ENCODE results near the gene ACTRT2. TPM values are rescaled to one million over a fixed set of nuclear protein-coding genes. Genes with fewer than 3 reads are reported as not detected.

Gene ACTRT2
- total RNA-seq, 1 experiment from 2014 or later: not detected

DNA sequence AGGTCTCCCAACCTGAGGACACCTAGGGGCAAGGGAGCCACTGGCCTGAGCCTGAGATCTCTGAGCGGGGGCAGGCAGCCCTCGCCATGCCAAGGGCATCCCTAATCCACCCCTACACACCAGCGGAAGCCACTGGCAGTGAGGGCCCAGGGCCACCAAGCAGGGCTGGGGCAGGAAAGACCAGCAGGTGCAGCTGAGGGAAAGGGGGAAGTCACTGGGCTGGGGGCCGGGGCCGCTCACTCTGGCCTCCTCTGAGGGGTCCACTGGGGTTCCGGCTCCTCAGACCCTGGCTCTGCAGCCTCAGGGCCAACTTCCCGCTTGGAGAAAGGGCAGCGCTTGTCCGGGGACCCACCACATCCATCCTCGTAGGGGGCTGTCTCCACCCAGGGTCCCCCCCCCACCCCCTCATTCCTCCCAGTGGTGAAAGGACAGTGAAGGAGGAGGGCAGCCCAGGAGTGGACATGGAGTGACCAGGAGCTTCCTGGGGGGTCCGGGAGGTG is 42.5 kb upstream of the ACTRT2 start:
- H4K5ac ChIP-seq (ENCODE audit: insufficient read length, low read depth, low read length): no peak overlapping the region
- Mint-ChIP-seq H3K36me3 (ENCODE audit: insufficient read depth in 1 of 3, low read depth in 3 of 3) (peaks cover 0 to 14% (median 0%) of the 10 kb centered on the region in 3 experiments; a peak in 2 of 7 replicates), H3K4me1 (peaks cover 0 to 5% of the 10 kb centered on the region in 2 experiments; a peak in 1 of 4 replicates), H3K27me3 (ENCODE audit: low read depth) (peaks cover 5% of the 10 kb centered on the region), H3K27ac (no peak overlapping the region), H3K9me3 (peaks cover 0 to 61% of the 10 kb centered on the region in 2 experiments; a peak in 2 of 5 replicates), H3K4me3 (no peak overlapping the region)
- H3K4me1 ChIP-seq (ENCODE audit: insufficient read depth, low read length): no peaks in the 10 kb centered on the region
- no peak overlapping the region for H4K91ac ChIP-seq (ENCODE audit: insufficient read length, low read depth, low read length)
- no peak overlapping the region for H3T11ph ChIP-seq (ENCODE audit: low read length)
- H3K79me1 ChIP-seq (ENCODE audit: insufficient read depth, low read depth, low read length, poor library complexity, severe bottlenecking): no peaks in the 10 kb centered on the region
- no peak overlapping the region for H2BK5ac ChIP-seq (ENCODE audit: insufficient read length, low read length)
- no peak overlapping the region for H3K27ac ChIP-seq (ENCODE audit: insufficient read length, low read depth, low read length)
- H3K79me2 ChIP-seq (ENCODE audit: insufficient read depth, low read length): no peaks in the 10 kb centered on the region
- H2AK5ac ChIP-seq (ENCODE audit: insufficient read length, low read length): no peak overlapping the region
- H3K4me2 ChIP-seq (ENCODE audit: insufficient read depth, insufficient read length, low read length): no peak overlapping the region
- H3K9me3 ChIP-seq (ENCODE audit: control insufficient read depth, low read depth, low read length): peaks cover 71% of the 10 kb centered on the region
- H2BK20ac ChIP-seq (ENCODE audit: low read depth, low read length, poor library complexity, severe bottlenecking): no peak overlapping the region
- H3K18ac ChIP-seq (ENCODE audit: insufficient read length, low read depth, low read length): no peak overlapping the region
- H2BK12ac ChIP-seq (ENCODE audit: insufficient read length, low read depth, low read length): no peak overlapping the region
- no peaks in the 10 kb centered on the region for H3K27me3 ChIP-seq (ENCODE audit: insufficient read depth, low read length)
- no peak overlapping the region for H3K56ac ChIP-seq (ENCODE audit: insufficient read length, low read depth, low read length)
- no peak for DNase-seq
- no CpG with 5 or more reads among the region's 11 CpGs for WGBS (ENCODE audit: extremely low coverage, insufficient read length, low lambda C conversion rate)
- no peak overlapping the region for H3K4ac ChIP-seq (ENCODE audit: low read depth, low read length)
- no peak overlapping the region for H4K8ac ChIP-seq (replicated peaks; ENCODE audit: insufficient read length, low read depth, low read length)
- no peak overlapping the region for H3K23ac ChIP-seq (ENCODE audit: insufficient read length, low read depth, low read length)
- H2BK15ac ChIP-seq (ENCODE audit: low read depth, low read length): no peak overlapping the region
- H2BK120ac ChIP-seq (ENCODE audit: low read depth, low read length, poor library complexity, severe bottlenecking): no peak overlapping the region
- no peaks in the 10 kb centered on the region for H4K20me1 ChIP-seq (ENCODE audit: control insufficient read depth, insufficient read depth, insufficient read length)
- TF ChIP-seq, protein P1, sequence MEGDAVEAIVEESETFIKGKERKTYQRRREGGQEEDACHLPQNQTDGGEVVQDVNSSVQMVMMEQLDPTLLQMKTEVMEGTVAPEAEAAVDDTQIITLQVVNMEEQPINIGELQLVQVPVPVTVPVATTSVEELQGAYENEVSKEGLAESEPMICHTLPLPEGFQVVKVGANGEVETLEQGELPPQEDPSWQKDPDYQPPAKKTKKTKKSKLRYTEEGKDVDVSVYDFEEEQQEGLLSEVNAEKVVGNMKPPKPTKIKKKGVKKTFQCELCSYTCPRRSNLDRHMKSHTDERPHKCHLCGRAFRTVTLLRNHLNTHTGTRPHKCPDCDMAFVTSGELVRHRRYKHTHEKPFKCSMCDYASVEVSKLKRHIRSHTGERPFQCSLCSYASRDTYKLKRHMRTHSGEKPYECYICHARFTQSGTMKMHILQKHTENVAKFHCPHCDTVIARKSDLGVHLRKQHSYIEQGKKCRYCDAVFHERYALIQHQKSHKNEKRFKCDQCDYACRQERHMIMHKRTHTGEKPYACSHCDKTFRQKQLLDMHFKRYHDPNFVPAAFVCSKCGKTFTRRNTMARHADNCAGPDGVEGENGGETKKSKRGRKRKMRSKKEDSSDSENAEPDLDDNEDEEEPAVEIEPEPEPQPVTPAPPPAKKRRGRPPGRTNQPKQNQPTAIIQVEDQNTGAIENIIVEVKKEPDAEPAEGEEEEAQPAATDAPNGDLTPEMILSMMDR (conservative IDR thresholded peaks at IDR 0.05): no peak
- H3K9ac ChIP-seq (ENCODE audit: extremely low read depth, insufficient read length, low read length): no peak overlapping the region
- no peak overlapping the region for H3K14ac ChIP-seq (ENCODE audit: insufficient read depth, low read length)
- no peak overlapping the region for H2AFZ ChIP-seq (ENCODE audit: low read length)
- H3K23me2 ChIP-seq (ENCODE audit: insufficient read length, low read depth, low read length, poor library complexity, severe bottlenecking): no peaks in the 10 kb centered on the region
